H9 (cell line): Measurements from ENCODE around the gene FBN1. TPM values are rescaled to one million over a fixed set of nuclear protein-coding genes. Genes with fewer than 3 reads are reported as not detected.

Experiments
- DNase-seq: peaks from one replicate; pipeline ENCODE4 v3.0.0-alpha.2; 2017
- H2AFZ ChIP-seq: one replicate; pipeline ENCODE4 v1.6.1; 2013; ENCODE audit warnings: mild to moderate bottlenecking, low read length, control low read depth, moderate library complexity
- H2AK5ac ChIP-seq: 2 replicates; pipeline ENCODE4 v1.6.1; 2013; ENCODE audit warnings: low read length, control low read depth, mixed read lengths; ENCODE audit not compliant: insufficient read length
- H2BK120ac ChIP-seq: one replicate; pipeline ENCODE4 v1.6.1; 2013; ENCODE audit warnings: low read depth, mild to moderate bottlenecking, low read length, control low read depth, inconsistent platforms; ENCODE audit not compliant: poor library complexity, severe bottlenecking
- H2BK12ac ChIP-seq: 2 replicates; pipeline ENCODE4 v1.6.1; 2013; ENCODE audit warnings: low read length, control low read depth, mixed read lengths, low read depth; ENCODE audit not compliant: insufficient read length
- H2BK15ac ChIP-seq: 2 replicates; pipeline ENCODE4 v1.6.1; 2013; ENCODE audit warnings: low read depth, low read length, control low read depth
- H2BK20ac ChIP-seq: one replicate; pipeline ENCODE4 v1.6.1; 2013; ENCODE audit warnings: low read depth, mild to moderate bottlenecking, low read length, control low read depth, inconsistent platforms; ENCODE audit not compliant: poor library complexity, severe bottlenecking
- H2BK5ac ChIP-seq: 2 replicates; pipeline ENCODE4 v1.6.1; 2013; ENCODE audit warnings: low read length, control low read depth, mixed read lengths; ENCODE audit not compliant: insufficient read length
- H3K14ac ChIP-seq: 2 replicates; pipeline ENCODE4 v1.6.1; 2013; ENCODE audit warnings: low read length, control low read depth; ENCODE audit not compliant: insufficient read depth
- H3K18ac ChIP-seq: 2 replicates; pipeline ENCODE4 v1.6.1; 2013; ENCODE audit warnings: low read depth, mild to moderate bottlenecking, mixed read lengths, low read length, control low read depth; ENCODE audit not compliant: insufficient read length
- H3K23ac ChIP-seq: 2 replicates; pipeline ENCODE4 v1.6.1; 2013; ENCODE audit warnings: low read length, control low read depth, mixed read lengths, low read depth; ENCODE audit not compliant: insufficient read length
- H3K23me2 ChIP-seq: 2 replicates; pipeline ENCODE4 v1.6.1; 2013; ENCODE audit warnings: low read depth, mild to moderate bottlenecking, mixed read lengths, low read length, control low read depth; ENCODE audit not compliant: insufficient read length, poor library complexity, severe bottlenecking
- H3K27ac ChIP-seq: 2 replicates; pipeline ENCODE4 v1.5.1; 2013; ENCODE audit warnings: low read length, control low read depth, mixed read lengths, low read depth; ENCODE audit not compliant: insufficient read length
- H3K27me3 ChIP-seq: 2 replicates; pipeline ENCODE4 v1.6.1; 2013; ENCODE audit warnings: low read length, control low read depth, inconsistent platforms; ENCODE audit not compliant: insufficient read depth
- H3K4ac ChIP-seq: 2 replicates; pipeline ENCODE4 v1.6.1; 2013; ENCODE audit warnings: low read depth, mild to moderate bottlenecking, control low read depth, inconsistent platforms, low read length, moderate library complexity
- H3K4me1 ChIP-seq: 2 replicates; pipeline ENCODE4 v1.6.1; 2013; ENCODE audit warnings: low read length, control low read depth, inconsistent platforms; ENCODE audit not compliant: insufficient read depth
- H3K4me2 ChIP-seq: 2 replicates; pipeline ENCODE4 v1.6.1; 2013; ENCODE audit warnings: low read length, control low read depth, mixed read lengths; ENCODE audit not compliant: insufficient read length, insufficient read depth
- H3K56ac ChIP-seq: 2 replicates; pipeline ENCODE4 v1.6.1; 2013; ENCODE audit warnings: low read depth, mild to moderate bottlenecking, mixed read lengths, low read length, control low read depth; ENCODE audit not compliant: insufficient read length
- H3K79me1 ChIP-seq: 2 replicates; pipeline ENCODE4 v1.6.1; 2013; ENCODE audit warnings: low read depth, mild to moderate bottlenecking, moderate library complexity, low read length, control low read depth, inconsistent platforms; ENCODE audit not compliant: insufficient read depth, poor library complexity, severe bottlenecking
- H3K79me2 ChIP-seq: 2 replicates; pipeline ENCODE4 v1.6.1; 2013; ENCODE audit warnings: low read length, control low read depth, inconsistent platforms; ENCODE audit not compliant: insufficient read depth
- H3K9ac ChIP-seq: 2 replicates; pipeline ENCODE4 v1.6.1; 2013; ENCODE audit warnings: low read length, control low read depth, mixed read lengths; ENCODE audit not compliant: insufficient read length; ENCODE audit errors: extremely low read depth
- H3K9me3 ChIP-seq: one replicate; pipeline ENCODE4 v1.6.1; 2013; ENCODE audit warnings: low read depth, low read length, inconsistent platforms; ENCODE audit not compliant: control insufficient read depth
- H3T11ph ChIP-seq: one replicate; pipeline ENCODE4 v1.6.1; 2013; ENCODE audit warnings: mild to moderate bottlenecking, low read length, control low read depth, inconsistent platforms
- H4K20me1 ChIP-seq: one replicate; pipeline ENCODE4 v1.6.1; 2013; ENCODE audit not compliant: control insufficient read depth, insufficient read length, insufficient read depth
- H4K5ac ChIP-seq: 2 replicates; pipeline ENCODE4 v1.6.1; 2013; ENCODE audit warnings: low read depth, mild to moderate bottlenecking, mixed read lengths, low read length, control low read depth; ENCODE audit not compliant: insufficient read length
- H4K8ac ChIP-seq: replicated peaks from 2 replicates; pipeline ENCODE4 v1.6.1; 2013; ENCODE audit warnings: low read length, control low read depth, mixed read lengths, low read depth; ENCODE audit not compliant: insufficient read length
- H4K91ac ChIP-seq: 2 replicates; pipeline ENCODE4 v1.6.1; 2013; ENCODE audit warnings: low read depth, mild to moderate bottlenecking, moderate library complexity, mixed read lengths, low read length, control low read depth; ENCODE audit not compliant: insufficient read length
- H3K27ac Mint-ChIP-seq, 3 experiments: 2 replicates in 2 of 3; 3 replicates in 1 of 3; pipeline ENCODE4 v1.8.0; 2020 to 2021; ENCODE audit warnings: mixed read lengths in 3 of 3, mild to moderate bottlenecking in 1 of 3, moderate library complexity in 1 of 3
- H3K27me3 Mint-ChIP-seq: 2 replicates; pipeline ENCODE4 v1.8.0; 2021; ENCODE audit warnings: low read depth, mild to moderate bottlenecking, moderate library complexity, mixed read lengths
- H3K36me3 Mint-ChIP-seq, 3 experiments: 2 replicates in 2 of 3; 3 replicates in 1 of 3; pipeline ENCODE4 v1.8.0; 2020 to 2021; ENCODE audit warnings: low read depth in 3 of 3, mixed read lengths in 3 of 3; ENCODE audit not compliant: insufficient read depth in 1 of 3
- H3K4me1 Mint-ChIP-seq, 2 experiments: 2 replicates each; pipeline ENCODE4 v1.8.0; 2020; ENCODE audit warnings: mixed read lengths in 2 of 2
- H3K4me3 Mint-ChIP-seq, 2 experiments: 2 replicates in 1 of 2; 3 replicates in 1 of 2; pipeline ENCODE4 v1.8.0; 2020 to 2021; ENCODE audit warnings: mild to moderate bottlenecking in 2 of 2, mixed read lengths in 2 of 2, moderate library complexity in 1 of 2
- H3K9me3 Mint-ChIP-seq, 2 experiments: 2 replicates in 1 of 2; 3 replicates in 1 of 2; pipeline ENCODE4 v1.8.0; 2020; ENCODE audit warnings: mild to moderate bottlenecking in 2 of 2, mixed read lengths in 2 of 2, moderate library complexity in 1 of 2
- CTCF ChIP-seq: fragments of 200-600 bp; sonication (generic); conservative IDR thresholded peaks from 3 replicates; pipeline ENCODE4 v1.8.0; 2021; ENCODE audit warnings: antibody characterized with exemption, mild to moderate bottlenecking
- WGBS: extraction: QIAGEN DNeasy Blood & Tissue Kit; methylation state at CpG from one replicate; pipeline ENCODE4 v1.1.7; 2013; ENCODE audit warnings: missing lambda C conversion rate, low lambda C conversion rate, mixed read lengths; ENCODE audit not compliant: insufficient read length; ENCODE audit errors: extremely low coverage; 5-methylcytosine and 5-hydroxymethylcytosine counted together
- total RNA-seq: library from RNA; stranded (reverse); gene quantifications from 2 replicates; pipeline ENCODE4 v1.2.1, GENCODE V29; 2021

The FBN1 gene
- total RNA-seq, 1 experiment from 2014 or later = 3.6 TPM

GRCh38 chr15:48459571-48460442, 185.7 kb downstream of the FBN1 start:
- WGBS = no CpG with 5 or more reads among the region's 7 CpGs

More at GRCh38 chr15:48459571-48460442, 185.7 kb downstream of the FBN1 start:
- Histone ChIP-seq H2AK5ac (no peak overlapping the region), H3K79me1 (no peaks in the 10 kb centered on the region), H3K27me3 (no peaks in the 10 kb centered on the region; the same call in 1 of the 2 replicates), H3K23me2 (no peaks in the 10 kb centered on the region), H4K91ac (no peak overlapping the region), H2BK120ac (no peak overlapping the region), H4K20me1 (no peaks in the 10 kb centered on the region), H3K18ac (no peak overlapping the region), H3K56ac (no peak overlapping the region), H4K5ac (no peak overlapping the region), H3K4me2 (no peak overlapping the region), H3K9ac (no peak overlapping the region), H2BK20ac (no peak overlapping the region), H3K79me2 (no peaks in the 10 kb centered on the region), H3K14ac (no peak overlapping the region), H3K4ac (no peak overlapping the region), H2BK5ac (no peak overlapping the region), H2BK12ac (no peak overlapping the region), H2AFZ (no peak overlapping the region), H4K8ac (no peak overlapping the region), H2BK15ac (no peak overlapping the region), H3T11ph (no peak overlapping the region), H3K9me3 (no peaks in the 10 kb centered on the region), H3K27ac (no peak overlapping the region), H3K4me1 (no peaks in the 10 kb centered on the region), H3K23ac (no peak overlapping the region)
- Mint-ChIP-seq H3K36me3 (no peaks in the 10 kb centered on the region; a peak in 1 of 7 replicates), H3K4me3 (no peak overlapping the region), H3K4me1 (no peaks in the 10 kb centered on the region), H3K27me3 (no peaks in the 10 kb centered on the region), H3K9me3 (no peaks in the 10 kb centered on the region), H3K27ac (no peak overlapping the region)
- TF ChIP-seq CTCF = no peak
- DNase-seq = no peak
